ENCODE data around the gene VAV1.

Gene VAV1

GRCh38 chr19:6813659-6814058 is 41.2 kb downstream of the VAV1 start:
- no peaks in the 10 kb centered on the region for H3K27me3 ChIP-seq (ENCODE audit: control insufficient read depth in 2 of 2, insufficient read depth in 2 of 2, low read length in 2 of 2)
- no peak overlapping the region for H3K27ac ChIP-seq (ENCODE audit: low read depth in 2 of 2, low read length in 2 of 2)
- H3K9me3 ChIP-seq (ENCODE audit: control insufficient read depth in 2 of 2, low read length in 2 of 2): no peaks in the 10 kb centered on the region
- H3K4me3 ChIP-seq (ENCODE audit: low read length in 2 of 2): no peak overlapping the region
- no peaks in the 10 kb centered on the region for H3K36me3 ChIP-seq (ENCODE audit: control insufficient read depth in 2 of 2, insufficient read depth in 2 of 2, low read length in 2 of 2)
- no peak overlapping the region for H3K9ac ChIP-seq (ENCODE audit: low read depth in 1 of 2, low read length in 2 of 2)
- H3K4me1 ChIP-seq (ENCODE audit: control insufficient read depth in 2 of 2, insufficient read depth in 2 of 2, low read length in 2 of 2): no peaks in the 10 kb centered on the region

GRCh38 chr19:6817179-6817578 is 44.7 kb downstream of the VAV1 start:
- Histone ChIP-seq H3K27ac (ENCODE audit: low read depth in 2 of 2, low read length in 2 of 2) (no peak overlapping the region), H3K27me3 (ENCODE audit: control insufficient read depth in 2 of 2, insufficient read depth in 2 of 2, low read length in 2 of 2) (no peaks in the 10 kb centered on the region), H3K36me3 (ENCODE audit: control insufficient read depth in 2 of 2, insufficient read depth in 2 of 2, low read length in 2 of 2) (no peaks in the 10 kb centered on the region), H3K9ac (ENCODE audit: low read depth in 1 of 2, low read length in 2 of 2) (no peak overlapping the region), H3K9me3 (ENCODE audit: control insufficient read depth in 2 of 2, low read length in 2 of 2) (peaks cover 0 to 3% of the 10 kb centered on the region in 2 donors), H3K4me3 (ENCODE audit: low read length in 2 of 2) (no peak overlapping the region), H3K4me1 (ENCODE audit: control insufficient read depth in 2 of 2, insufficient read depth in 2 of 2, low read length in 2 of 2) (no peaks in the 10 kb centered on the region)

- Histone ChIP-seq H3K27ac (ENCODE audit: low read depth in 2 of 2, low read length in 2 of 2) (no peak overlapping the region), H3K27me3 (ENCODE audit: control insufficient read depth in 2 of 2, insufficient read depth in 2 of 2, low read length in 2 of 2) (no peaks in the 10 kb centered on the region)
Observed at GRCh38 chr19:6818246-6818645, 45.7 kb downstream of the VAV1 start.

GRCh38 chr19:6819323-6819722 is 46.8 kb downstream of the VAV1 start:
- Histone ChIP-seq H3K27me3 (ENCODE audit: control insufficient read depth in 2 of 2, insufficient read depth in 2 of 2, low read length in 2 of 2) (no peaks in the 10 kb centered on the region), H3K9ac (ENCODE audit: low read depth in 1 of 2, low read length in 2 of 2) (no peak overlapping the region), H3K4me1 (ENCODE audit: control insufficient read depth in 2 of 2, insufficient read depth in 2 of 2, low read length in 2 of 2) (no peaks in the 10 kb centered on the region), H3K9me3 (ENCODE audit: control insufficient read depth in 2 of 2, low read length in 2 of 2) (peaks cover 0 to 3% of the 10 kb centered on the region in 2 donors), H3K4me3 (ENCODE audit: low read length in 2 of 2) (no peak overlapping the region), H3K36me3 (ENCODE audit: control insufficient read depth in 2 of 2, insufficient read depth in 2 of 2, low read length in 2 of 2) (no peaks in the 10 kb centered on the region), H3K27ac (ENCODE audit: low read depth in 2 of 2, low read length in 2 of 2) (no peak overlapping the region)

More at GRCh38 chr19:6818246-6818645, 45.7 kb downstream of the VAV1 start:
- H3K36me3 ChIP-seq (ENCODE audit: control insufficient read depth in 2 of 2, insufficient read depth in 2 of 2, low read length in 2 of 2): no peaks in the 10 kb centered on the region
- no peak overlapping the region for H3K9ac ChIP-seq (ENCODE audit: low read depth in 1 of 2, low read length in 2 of 2)
- no peaks in the 10 kb centered on the region for H3K4me1 ChIP-seq (ENCODE audit: control insufficient read depth in 2 of 2, insufficient read depth in 2 of 2, low read length in 2 of 2)
- peaks cover 0 to 3% of the 10 kb centered on the region in 2 donors for H3K9me3 ChIP-seq (ENCODE audit: control insufficient read depth in 2 of 2, low read length in 2 of 2)
- no peak overlapping the region for H3K4me3 ChIP-seq (ENCODE audit: low read length in 2 of 2)

GRCh38 chr19:6820237-6820636 is 47.7 kb downstream of the VAV1 start:
- no peak overlapping the region for H3K9ac ChIP-seq (ENCODE audit: low read depth in 1 of 2, low read length in 2 of 2)
- no peak overlapping the region for H3K4me3 ChIP-seq (ENCODE audit: low read length in 2 of 2)
- no peaks in the 10 kb centered on the region for H3K4me1 ChIP-seq (ENCODE audit: control insufficient read depth in 2 of 2, insufficient read depth in 2 of 2, low read length in 2 of 2)
- H3K36me3 ChIP-seq (ENCODE audit: control insufficient read depth in 2 of 2, insufficient read depth in 2 of 2, low read length in 2 of 2): peaks cover 0 to 2% of the 10 kb centered on the region in 2 donors
- H3K27ac ChIP-seq (ENCODE audit: low read depth in 2 of 2, low read length in 2 of 2): no peak overlapping the region
- H3K27me3 ChIP-seq (ENCODE audit: control insufficient read depth in 2 of 2, insufficient read depth in 2 of 2, low read length in 2 of 2): no peaks in the 10 kb centered on the region
- peaks cover 0 to 3% of the 10 kb centered on the region in 2 donors for H3K9me3 ChIP-seq (ENCODE audit: control insufficient read depth in 2 of 2, low read length in 2 of 2)

GRCh38 chr19:6821639-6822310 is 49.3 kb downstream of the VAV1 start:
- H3K27ac ChIP-seq (ENCODE audit: low read depth in 2 of 2, low read length in 2 of 2): no peak overlapping the region
- H3K9me3 ChIP-seq (ENCODE audit: control insufficient read depth in 2 of 2, low read length in 2 of 2): peaks cover 0 to 3% of the 10 kb centered on the region in 2 donors
- H3K36me3 ChIP-seq (ENCODE audit: control insufficient read depth in 2 of 2, insufficient read depth in 2 of 2, low read length in 2 of 2): peaks cover 1 to 7% of the 10 kb centered on the region in 2 donors
- no peaks in the 10 kb centered on the region for H3K4me1 ChIP-seq (ENCODE audit: control insufficient read depth in 2 of 2, insufficient read depth in 2 of 2, low read length in 2 of 2)
- H3K27me3 ChIP-seq (ENCODE audit: control insufficient read depth in 2 of 2, insufficient read depth in 2 of 2, low read length in 2 of 2): no peaks in the 10 kb centered on the region
- no peak overlapping the region for H3K4me3 ChIP-seq (ENCODE audit: low read length in 2 of 2)
- no peak overlapping the region for H3K9ac ChIP-seq (ENCODE audit: low read depth in 1 of 2, low read length in 2 of 2)

- Histone ChIP-seq H3K9ac (ENCODE audit: low read depth in 1 of 2, low read length in 2 of 2) (no peak overlapping the region), H3K4me3 (ENCODE audit: low read length in 2 of 2) (no peak overlapping the region), H3K36me3 (ENCODE audit: control insufficient read depth in 2 of 2, insufficient read depth in 2 of 2, low read length in 2 of 2) (peaks cover 5 to 9% of the 10 kb centered on the region in 2 donors), H3K4me1 (ENCODE audit: control insufficient read depth in 2 of 2, insufficient read depth in 2 of 2, low read length in 2 of 2) (no peaks in the 10 kb centered on the region), H3K27me3 (ENCODE audit: control insufficient read depth in 2 of 2, insufficient read depth in 2 of 2, low read length in 2 of 2) (no peaks in the 10 kb centered on the region), H3K9me3 (ENCODE audit: control insufficient read depth in 2 of 2, low read length in 2 of 2) (peaks cover 0 to 3% of the 10 kb centered on the region in 2 donors), H3K27ac (ENCODE audit: low read depth in 2 of 2, low read length in 2 of 2) (no peak overlapping the region)
Observed at GRCh38 chr19:6822311-6822670, 49.8 kb downstream of the VAV1 start.

GRCh38 chr19:6825076-6825774 is 52.7 kb downstream of the VAV1 start:
- Histone ChIP-seq H3K9me3 (ENCODE audit: control insufficient read depth in 2 of 2, low read length in 2 of 2) (peaks cover 0 to 3% of the 10 kb centered on the region in 2 donors), H3K27ac (ENCODE audit: low read depth in 2 of 2, low read length in 2 of 2) (no peak overlapping the region), H3K27me3 (ENCODE audit: control insufficient read depth in 2 of 2, insufficient read depth in 2 of 2, low read length in 2 of 2) (no peaks in the 10 kb centered on the region), H3K9ac (ENCODE audit: low read depth in 1 of 2, low read length in 2 of 2) (no peak overlapping the region), H3K36me3 (ENCODE audit: control insufficient read depth in 2 of 2, insufficient read depth in 2 of 2, low read length in 2 of 2) (peaks cover 5 to 15% of the 10 kb centered on the region in 2 donors), H3K4me1 (ENCODE audit: control insufficient read depth in 2 of 2, insufficient read depth in 2 of 2, low read length in 2 of 2) (no peaks in the 10 kb centered on the region), H3K4me3 (ENCODE audit: low read length in 2 of 2) (no peak overlapping the region)

- H3K27me3 ChIP-seq (ENCODE audit: control insufficient read depth in 2 of 2, insufficient read depth in 2 of 2, low read length in 2 of 2): no peaks in the 10 kb centered on the region
- peaks cover 5 to 15% of the 10 kb centered on the region in 2 donors for H3K36me3 ChIP-seq (ENCODE audit: control insufficient read depth in 2 of 2, insufficient read depth in 2 of 2, low read length in 2 of 2)
- no peak overlapping the region for H3K27ac ChIP-seq (ENCODE audit: low read depth in 2 of 2, low read length in 2 of 2)
- H3K4me3 ChIP-seq (ENCODE audit: low read length in 2 of 2): no peak overlapping the region
- H3K4me1 ChIP-seq (ENCODE audit: control insufficient read depth in 2 of 2, insufficient read depth in 2 of 2, low read length in 2 of 2): no peaks in the 10 kb centered on the region
- no peaks in the 10 kb centered on the region for H3K9me3 ChIP-seq (ENCODE audit: control insufficient read depth in 2 of 2, low read length in 2 of 2)
- H3K9ac ChIP-seq (ENCODE audit: low read depth in 1 of 2, low read length in 2 of 2): no peak overlapping the region
Observed at GRCh38 chr19:6826281-6826920, 53.9 kb downstream of the VAV1 start.

- Histone ChIP-seq H3K27me3 (ENCODE audit: control insufficient read depth in 2 of 2, insufficient read depth in 2 of 2, low read length in 2 of 2) (no peaks in the 10 kb centered on the region), H3K4me1 (ENCODE audit: control insufficient read depth in 2 of 2, insufficient read depth in 2 of 2, low read length in 2 of 2) (no peaks in the 10 kb centered on the region), H3K27ac (ENCODE audit: low read depth in 2 of 2, low read length in 2 of 2) (no peak overlapping the region), H3K36me3 (ENCODE audit: control insufficient read depth in 2 of 2, insufficient read depth in 2 of 2, low read length in 2 of 2) (peaks cover 5 to 18% of the 10 kb centered on the region in 2 donors), H3K9me3 (ENCODE audit: control insufficient read depth in 2 of 2, low read length in 2 of 2) (no peaks in the 10 kb centered on the region), H3K4me3 (ENCODE audit: low read length in 2 of 2) (no peak overlapping the region), H3K9ac (ENCODE audit: low read depth in 1 of 2, low read length in 2 of 2) (no peak overlapping the region)
Observed at GRCh38 chr19:6828306-6828697, 55.8 kb downstream of the VAV1 start.

Measured in mucosa of rectum (tissue), 2 donors.